Loucy (cell line): ENCODE measurements around the gene GOLGA6L7.

ENCODE experiments used
- EZH2phosphoT487 ChIP-seq: fragments of 200-600 bp; IDR thresholded peaks from 2 replicates; pipeline ENCODE4 v1.6.1; 2018; ENCODE audit warnings: antibody characterized with exemption, mild to moderate bottlenecking, moderate library complexity, borderline replicate concordance
- TF ChIP-seq, protein P1 (sequence below): fragments of 200-600 bp; sonication (generic); conservative IDR thresholded peaks from 2 replicates; pipeline ENCODE4 v1.5.1; 2014; ENCODE audit warnings: mild to moderate bottlenecking, antibody characterized with exemption, low read length

DNA sequence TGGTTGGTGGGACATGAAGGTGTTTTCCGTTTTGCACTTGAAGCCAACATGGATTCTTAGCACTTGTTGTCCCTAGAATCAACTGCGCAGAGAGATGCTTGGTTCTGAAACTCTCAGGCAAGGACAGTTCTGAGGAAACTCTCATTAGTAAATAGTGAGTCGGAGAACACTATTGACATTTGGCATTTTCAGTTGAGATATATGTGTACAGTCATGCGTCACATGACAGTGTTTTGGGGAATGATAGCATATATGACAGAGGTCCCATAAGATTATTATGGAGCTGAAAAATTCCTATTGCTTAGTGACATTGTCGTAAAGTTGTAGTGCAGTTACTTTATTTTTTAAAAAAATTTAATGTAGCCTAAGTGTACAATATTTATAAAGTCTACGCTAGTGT lies 43.1 kb upstream of the GOLGA6L7 start:
- TF ChIP-seq, protein P1, sequence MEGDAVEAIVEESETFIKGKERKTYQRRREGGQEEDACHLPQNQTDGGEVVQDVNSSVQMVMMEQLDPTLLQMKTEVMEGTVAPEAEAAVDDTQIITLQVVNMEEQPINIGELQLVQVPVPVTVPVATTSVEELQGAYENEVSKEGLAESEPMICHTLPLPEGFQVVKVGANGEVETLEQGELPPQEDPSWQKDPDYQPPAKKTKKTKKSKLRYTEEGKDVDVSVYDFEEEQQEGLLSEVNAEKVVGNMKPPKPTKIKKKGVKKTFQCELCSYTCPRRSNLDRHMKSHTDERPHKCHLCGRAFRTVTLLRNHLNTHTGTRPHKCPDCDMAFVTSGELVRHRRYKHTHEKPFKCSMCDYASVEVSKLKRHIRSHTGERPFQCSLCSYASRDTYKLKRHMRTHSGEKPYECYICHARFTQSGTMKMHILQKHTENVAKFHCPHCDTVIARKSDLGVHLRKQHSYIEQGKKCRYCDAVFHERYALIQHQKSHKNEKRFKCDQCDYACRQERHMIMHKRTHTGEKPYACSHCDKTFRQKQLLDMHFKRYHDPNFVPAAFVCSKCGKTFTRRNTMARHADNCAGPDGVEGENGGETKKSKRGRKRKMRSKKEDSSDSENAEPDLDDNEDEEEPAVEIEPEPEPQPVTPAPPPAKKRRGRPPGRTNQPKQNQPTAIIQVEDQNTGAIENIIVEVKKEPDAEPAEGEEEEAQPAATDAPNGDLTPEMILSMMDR = no peak
- TF ChIP-seq EZH2phosphoT487 = no peak
